Caco-2 (cell line): ENCODE data around the gene ZMPSTE24. TPM values are rescaled to one million over a fixed set of nuclear protein-coding genes. Genes with fewer than 3 reads are reported as not detected.

Experiments used
- BruUV-seq: library from RNA; stranded (reverse); fragments of 400-500 nt; replicated peaks from 2 replicates; lab custom pipeline; 2021; lab: Mats Ljungman, UMichigan
- CTCF ChIA-PET: fragments of 300-600 bp; sonication (Branson Sonifier 250); formaldehyde crosslinking; loops from one replicate; lab custom pipeline; 2022; ENCODE audit warnings: antibody characterized with exemption; lab: Charles Lee
- POLR2A ChIA-PET: fragments of 300-600 bp; sonication (Branson Sonifier 250); formaldehyde crosslinking; loops from one replicate; lab custom pipeline; 2022; ENCODE audit warnings: antibody characterized with exemption; lab: Charles Lee
- DNase-seq, 2 experiments: peaks; one replicate each; pipeline versions ENCODE4 v3.0.0 to v3.0.0-alpha.2; 2020 to 2022
- H3K27me3 ChIP-seq: replicated peaks from 2 replicates; pipeline ENCODE4 v1.6.0; 2011; ENCODE audit warnings: low read length; ENCODE audit not compliant: control insufficient read depth, insufficient read depth
- H3K36me3 ChIP-seq: 2 replicates; pipeline ENCODE4 v1.5.1; 2011; ENCODE audit warnings: low read length; ENCODE audit not compliant: control insufficient read depth, insufficient read depth
- H3K4me1 ChIP-seq: fragments of 250-450 bp; sonication (Bioruptor Pico); 2 replicates; pipeline ENCODE4 v1.5.1; 2020; ENCODE audit warnings: mild to moderate bottlenecking
- H3K4me3 ChIP-seq: 2 replicates; pipeline ENCODE4 v1.5.1; 2011; ENCODE audit warnings: low read depth, mild to moderate bottlenecking, control low read depth, low read length
- H3K9me3 ChIP-seq: fragments of 250-450 bp; sonication (Bioruptor Pico); 2 replicates; pipeline ENCODE4 v1.5.1; 2020; ENCODE audit warnings: mild to moderate bottlenecking, moderate library complexity
- H3K27ac Mint-ChIP-seq: one replicate; pipeline ENCODE4 v1.8.0; 2022; ENCODE audit warnings: mixed read lengths; ENCODE audit not compliant: unreplicated experiment
- H3K27me3 Mint-ChIP-seq: one replicate; pipeline ENCODE4 v1.8.0; 2022; ENCODE audit warnings: mixed read lengths; ENCODE audit not compliant: insufficient read depth, unreplicated experiment
- H3K36me3 Mint-ChIP-seq: one replicate; pipeline ENCODE4 v1.8.0; 2022; ENCODE audit warnings: mild to moderate bottlenecking, mixed read lengths; ENCODE audit not compliant: insufficient read depth, unreplicated experiment
- H3K4me1 Mint-ChIP-seq: one replicate; pipeline ENCODE4 v1.8.0; 2022; ENCODE audit warnings: low read depth, mixed read lengths; ENCODE audit not compliant: unreplicated experiment
- H3K4me3 Mint-ChIP-seq: one replicate; pipeline ENCODE4 v1.8.0; 2022; ENCODE audit warnings: mild to moderate bottlenecking, moderate library complexity, mixed read lengths; ENCODE audit not compliant: unreplicated experiment
- H3K9me3 Mint-ChIP-seq: one replicate; pipeline ENCODE4 v1.8.0; 2022; ENCODE audit warnings: mixed read lengths; ENCODE audit not compliant: unreplicated experiment
- intact Hi-C: fragments of 100-400 bp; cut with micrococcal nuclease; formaldehyde crosslinking; loops from one replicate; pipeline ENCODE4 v1.10.0; 2022; ENCODE audit not compliant: unreplicated experiment
- total RNA-seq: library from RNA; stranded (reverse); gene quantifications from 2 replicates; pipeline ENCODE4 v1.2.3, GENCODE V29; 2022
- TF ChIP-seq, protein P1 (sequence below), 2 experiments: fragments of 200-600 bp in 1 of 2; IDR thresholded peaks; 1 replicate in 1 of 2; 2 replicates in 1 of 2; pipeline versions ENCODE4 v1.5.1 to v1.8.0; 2011 to 2022; ENCODE audit warnings: antibody characterized with exemption in 1 of 2, control low read depth in 1 of 2, inconsistent platforms in 1 of 2, low read depth in 1 of 2, low read length in 1 of 2, mild to moderate bottlenecking in 1 of 2, moderate library complexity in 1 of 2; ENCODE audit not compliant: insufficient read depth in 1 of 2, severe bottlenecking in 1 of 2, unreplicated experiment in 1 of 2

Gene ZMPSTE24
- total RNA-seq, 1 experiment from 2014 or later: 37.9 TPM

DNA sequence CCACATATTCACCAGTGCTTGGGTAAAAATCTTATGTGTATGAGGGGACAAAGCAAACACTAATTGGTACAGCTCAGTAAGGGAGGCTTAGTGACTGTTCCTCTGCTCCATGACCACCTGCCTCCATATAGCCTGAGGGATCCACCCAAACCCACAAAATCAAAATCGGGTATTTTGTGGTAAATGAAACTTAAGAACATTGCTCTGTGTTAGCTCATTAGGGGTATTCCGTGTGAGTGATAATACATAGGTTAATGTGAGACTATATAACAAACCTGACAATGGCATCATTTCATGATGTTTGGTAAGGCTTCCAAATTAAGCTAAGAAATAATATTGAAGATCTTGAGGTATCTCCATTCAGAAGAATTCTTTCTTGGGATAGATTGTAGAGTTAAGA lies 33.3 kb downstream of the ZMPSTE24 start:
- TF ChIP-seq, protein P1, sequence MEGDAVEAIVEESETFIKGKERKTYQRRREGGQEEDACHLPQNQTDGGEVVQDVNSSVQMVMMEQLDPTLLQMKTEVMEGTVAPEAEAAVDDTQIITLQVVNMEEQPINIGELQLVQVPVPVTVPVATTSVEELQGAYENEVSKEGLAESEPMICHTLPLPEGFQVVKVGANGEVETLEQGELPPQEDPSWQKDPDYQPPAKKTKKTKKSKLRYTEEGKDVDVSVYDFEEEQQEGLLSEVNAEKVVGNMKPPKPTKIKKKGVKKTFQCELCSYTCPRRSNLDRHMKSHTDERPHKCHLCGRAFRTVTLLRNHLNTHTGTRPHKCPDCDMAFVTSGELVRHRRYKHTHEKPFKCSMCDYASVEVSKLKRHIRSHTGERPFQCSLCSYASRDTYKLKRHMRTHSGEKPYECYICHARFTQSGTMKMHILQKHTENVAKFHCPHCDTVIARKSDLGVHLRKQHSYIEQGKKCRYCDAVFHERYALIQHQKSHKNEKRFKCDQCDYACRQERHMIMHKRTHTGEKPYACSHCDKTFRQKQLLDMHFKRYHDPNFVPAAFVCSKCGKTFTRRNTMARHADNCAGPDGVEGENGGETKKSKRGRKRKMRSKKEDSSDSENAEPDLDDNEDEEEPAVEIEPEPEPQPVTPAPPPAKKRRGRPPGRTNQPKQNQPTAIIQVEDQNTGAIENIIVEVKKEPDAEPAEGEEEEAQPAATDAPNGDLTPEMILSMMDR (IDR thresholded peaks at IDR 0.05; ENCODE audit: insufficient read depth in 1 of 2, low read depth in 1 of 2, low read length in 1 of 2, severe bottlenecking in 1 of 2, unreplicated experiment in 1 of 2): no peak
- H3K36me3 ChIP-seq: no peaks in the 10 kb centered on the region
- no TSS peak for BruUV-seq
- H3K36me3 Mint-ChIP-seq: peaks cover 22% of the 10 kb centered on the region
- H3K27me3 Mint-ChIP-seq: no peaks in the 10 kb centered on the region
- CTCF ChIA-PET: interaction anchor here (1.0 kb wide), 1 partner anchor 147 kb away, joined by 4 read pairs; no protein-coding TSS in a partner anchor
- no peaks in the 10 kb centered on the region for H3K9me3 Mint-ChIP-seq
- H3K9me3 ChIP-seq: no peaks in the 10 kb centered on the region
- POLR2A ChIA-PET: no interaction called here
- H3K4me1 ChIP-seq: no peaks in the 10 kb centered on the region
- no peaks in the 10 kb centered on the region for H3K27me3 ChIP-seq
- H3K4me3 Mint-ChIP-seq: no peak overlapping the region
- no peak overlapping the region for H3K4me3 ChIP-seq
- H3K4me1 Mint-ChIP-seq: no peaks in the 10 kb centered on the region
- no peak for DNase-seq
- intact Hi-C loops: no loop called here
- H3K27ac Mint-ChIP-seq: no peak overlapping the region

DNA sequence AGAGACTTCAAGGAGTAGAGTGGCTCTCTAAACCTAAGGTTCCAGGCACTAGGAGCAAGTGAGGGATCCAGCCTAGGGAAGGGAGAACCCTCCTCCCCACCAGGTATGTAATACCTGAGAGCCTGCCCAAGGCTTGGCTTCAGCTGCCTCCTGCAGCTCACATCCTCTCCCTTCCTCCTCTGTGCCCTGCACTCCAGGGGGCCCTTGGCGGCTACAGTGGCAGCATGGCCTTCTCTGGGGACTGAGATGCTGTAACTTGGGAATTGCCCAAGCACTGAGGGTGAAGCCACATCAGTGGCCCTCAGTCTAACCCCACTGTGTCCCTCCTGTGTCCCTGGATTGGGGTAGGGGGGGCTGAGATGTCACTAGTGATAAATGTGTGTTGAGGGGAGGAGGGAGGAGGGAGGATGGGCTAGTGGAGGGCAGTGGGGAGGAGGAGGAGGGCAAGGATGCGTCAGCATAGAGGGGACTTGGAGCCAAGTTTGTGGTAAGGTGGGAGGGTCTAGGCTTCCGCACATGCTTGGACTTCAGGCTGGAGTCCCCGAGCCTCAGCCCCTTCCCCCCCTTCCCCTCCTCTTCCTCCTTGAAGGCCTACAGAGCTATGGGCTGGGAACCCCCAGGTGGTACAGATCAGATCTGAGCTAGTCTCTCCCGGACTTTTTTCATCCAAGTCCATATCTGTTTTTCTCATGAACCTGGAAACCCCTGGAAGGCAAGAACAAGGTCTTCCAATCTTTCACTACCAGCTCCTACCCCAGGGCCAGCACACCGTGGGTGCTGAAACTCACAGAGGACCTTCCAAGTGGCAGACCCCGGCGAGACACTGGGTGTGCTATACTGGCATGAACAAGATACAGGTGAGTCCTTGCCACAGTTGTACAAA lies 41.6 kb downstream of the ZMPSTE24 start:
- Histone ChIP-seq H3K9me3 (no peaks in the 10 kb centered on the region), H3K4me1 (no peaks in the 10 kb centered on the region), H3K36me3 (no peaks in the 10 kb centered on the region), H3K27me3 (no peaks in the 10 kb centered on the region), H3K4me3 (no peak overlapping the region)
- Mint-ChIP-seq H3K9me3 (no peaks in the 10 kb centered on the region), H3K36me3 (no peaks in the 10 kb centered on the region), H3K27me3 (no peaks in the 10 kb centered on the region), H3K4me3 (no peak overlapping the region), H3K4me1 (no peaks in the 10 kb centered on the region), H3K27ac (no peak overlapping the region)
- TF ChIP-seq, protein P1 (IDR thresholded peaks at IDR 0.05; ENCODE audit: insufficient read depth in 1 of 2, low read depth in 1 of 2, low read length in 1 of 2, severe bottlenecking in 1 of 2, unreplicated experiment in 1 of 2): no peak
- no peak for DNase-seq
- intact Hi-C loops: loop anchor here (10.0 kb wide), 1 partner anchor 225 kb away; no protein-coding TSS in a partner anchor
- ChIA-PET CTCF (no interaction called here), POLR2A (interaction anchor here (0.5 kb wide), 1 partner anchor 399 kb away, joined by 3 read pairs; no protein-coding TSS in a partner anchor)
- BruUV-seq: no TSS peak

DNA sequence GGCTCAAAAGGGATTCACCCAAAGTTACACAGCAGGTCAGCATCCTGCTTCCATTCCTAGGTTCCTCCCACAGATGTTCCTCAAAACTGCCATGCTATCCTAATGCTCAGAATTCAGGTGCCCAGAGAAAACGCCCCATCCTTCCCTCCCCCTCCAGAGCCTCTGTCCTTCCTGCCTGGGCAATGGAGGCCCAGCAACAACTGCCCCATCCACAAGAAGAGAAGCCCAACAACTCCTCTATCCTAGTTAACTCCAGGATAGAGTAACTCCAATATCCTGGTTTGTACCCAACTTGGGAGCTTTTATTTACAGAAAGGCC lies 42.2 kb downstream of the ZMPSTE24 start:
- no peaks in the 10 kb centered on the region for H3K27me3 Mint-ChIP-seq
- no peaks in the 10 kb centered on the region for H3K27me3 ChIP-seq
- no peaks in the 10 kb centered on the region for H3K36me3 ChIP-seq
- H3K9me3 Mint-ChIP-seq: no peaks in the 10 kb centered on the region
- ChIA-PET CTCF (no interaction called here), POLR2A (no interaction called here)
- no TSS peak for BruUV-seq
- H3K4me3 Mint-ChIP-seq: no peak overlapping the region
- intact Hi-C loops: loop anchor here (10.0 kb wide), 1 partner anchor 225 kb away; no protein-coding TSS in a partner anchor
- no peak overlapping the region for H3K27ac Mint-ChIP-seq
- H3K9me3 ChIP-seq: no peaks in the 10 kb centered on the region
- H3K4me3 ChIP-seq: no peak overlapping the region
- H3K36me3 Mint-ChIP-seq: no peaks in the 10 kb centered on the region
- no peaks in the 10 kb centered on the region for H3K4me1 ChIP-seq
- DNase-seq: no peak
- TF ChIP-seq, protein P1 (IDR thresholded peaks at IDR 0.05; ENCODE audit: insufficient read depth in 1 of 2, low read depth in 1 of 2, low read length in 1 of 2, severe bottlenecking in 1 of 2, unreplicated experiment in 1 of 2): no peak
- no peaks in the 10 kb centered on the region for H3K4me1 Mint-ChIP-seq
